Astrocyte of the cerebellum (primary cell): ENCODE measurements around the gene ZNF593OS.

Source experiments
- DNase-seq: peaks from one replicate; pipeline ENCODE4 v3.0.0-alpha.2; 2011; ENCODE audit warnings: low read depth
- H3K4me3 ChIP-seq: 2 replicates; pipeline ENCODE4 v1.5.1; 2011; ENCODE audit warnings: mild to moderate bottlenecking, low read depth, low read length, moderate library complexity
- CTCF ChIP-seq: IDR thresholded peaks from 2 replicates; pipeline ENCODE4 v1.5.1; 2012; ENCODE audit warnings: low read length, low read depth, moderate library complexity, mild to moderate bottlenecking; ENCODE audit errors: missing control alignments
- in situ Hi-C: cut with HindIII; loops from 2 replicates; pipeline ENCODE4 v1.10.0; 2017; ENCODE audit warnings: low sequenced_read_pairs

ZNF593OS gene

GRCh38 chr1:26195805-26196204 is 24.2 kb upstream of the ZNF593OS start:
- in situ Hi-C loops: no loop called here
- no peak overlapping the region for H3K4me3 ChIP-seq
- no peak for DNase-seq
- no peak for TF ChIP-seq CTCF

GRCh38 chr1:26191739-26192138 is 20.1 kb upstream of the ZNF593OS start:
- H3K4me3 ChIP-seq: no peak overlapping the region
- in situ Hi-C loops: no loop called here
- no peak for TF ChIP-seq CTCF
- no peak for DNase-seq

- peak; percentile 31 for TF ChIP-seq CTCF
- in situ Hi-C loops: no loop called here
- DNase-seq: no peak
- H3K4me3 ChIP-seq: no peak within 1 kb of the TSS
Measured at GRCh38 chr1:26190373-26190987, 18.8 kb upstream of the ZNF593OS start, which contains the start of gene CATSPER4. Gene CATSPER4, plus strand, starts transcription at chr1:26190602. Its CDS starts 26 bp downstream, at chr1:26190628.

GRCh38 chr1:26189751-26190275 is 18.2 kb upstream of the ZNF593OS start:
- in situ Hi-C loops: no loop called here
- DNase-seq: no peak
- H3K4me3 ChIP-seq: no peak overlapping the region
- no peak for TF ChIP-seq CTCF

- TF ChIP-seq CTCF: no peak
- no peak overlapping the region for H3K4me3 ChIP-seq
- in situ Hi-C loops: no loop called here
- no peak for DNase-seq
Measured at GRCh38 chr1:26189331-26189730, 17.7 kb upstream of the ZNF593OS start.

- no peak for DNase-seq
- in situ Hi-C loops: no loop called here
- no peak overlapping the region for H3K4me3 ChIP-seq
- TF ChIP-seq CTCF: no peak
Measured at GRCh38 chr1:26188477-26188876, 16.8 kb upstream of the ZNF593OS start.
